KMS-11 (cell line): ENCODE results near the gene GHDC.
"Not testable (repeated sequence)": the region's sequence is repeated elsewhere in the genome, so short reads cannot be mapped to it uniquely, and the experiment has no call there.

Source experiments
- H2AFZ ChIP-seq: fragments of 200-600 bp; sonication (generic); 2 replicates; pipeline ENCODE4 v1.6.1; 2016; ENCODE audit warnings: antibody characterized with exemption, mixed run types, low read depth
- H3K27ac ChIP-seq: fragments of 200-600 bp; sonication (generic); 2 replicates; pipeline ENCODE4 v1.6.1; 2016; ENCODE audit warnings: mild to moderate bottlenecking, mixed run types
- H3K27me3 ChIP-seq: fragments of 200-600 bp; sonication (generic); 2 replicates; pipeline ENCODE4 v1.6.1; 2017; ENCODE audit warnings: mild to moderate bottlenecking, low read depth, mixed run types, moderate library complexity; ENCODE audit not compliant: insufficient read depth
- H3K36me3 ChIP-seq: fragments of 200-600 bp; sonication (generic); 2 replicates; pipeline ENCODE4 v1.6.1; 2017; ENCODE audit warnings: mild to moderate bottlenecking, mixed run types; ENCODE audit not compliant: insufficient read depth
- H3K4me1 ChIP-seq: fragments of 200-600 bp; sonication (generic); 2 replicates; pipeline ENCODE4 v1.6.1; 2016; ENCODE audit warnings: mild to moderate bottlenecking, low read depth, mixed run types; ENCODE audit not compliant: poor library complexity, severe bottlenecking
- H3K4me2 ChIP-seq: fragments of 200-600 bp; sonication (generic); 2 replicates; pipeline ENCODE4 v1.7.0; 2016; ENCODE audit warnings: mild to moderate bottlenecking, mixed run types
- H3K4me3 ChIP-seq: fragments of 200-600 bp; sonication (generic); IDR thresholded peaks from 2 replicates; pipeline ENCODE4 v1.6.1; 2017; ENCODE audit warnings: low read depth, low read length, mixed read lengths; ENCODE audit not compliant: insufficient read depth
- H3K79me2 ChIP-seq: fragments of 200-600 bp; sonication (generic); 2 replicates; pipeline ENCODE4 v1.6.1; 2016; ENCODE audit warnings: low read depth, mixed run types; ENCODE audit not compliant: insufficient read depth
- H3K9ac ChIP-seq: fragments of 200-600 bp; sonication (generic); 2 replicates; pipeline ENCODE4 v1.6.1; 2016; ENCODE audit warnings: mild to moderate bottlenecking, mixed run types
- H4K20me1 ChIP-seq: fragments of 200-600 bp; sonication (generic); 2 replicates; pipeline ENCODE4 v1.6.1; 2016; ENCODE audit warnings: mild to moderate bottlenecking, mixed run types; ENCODE audit not compliant: insufficient read depth
- TF ChIP-seq, protein P1 (sequence below): fragments of 200-600 bp; sonication (generic); conservative IDR thresholded peaks from 2 replicates; pipeline ENCODE4 v1.6.1; 2017; ENCODE audit warnings: low read depth, mild to moderate bottlenecking, antibody characterized with exemption, low read length, moderate library complexity, mixed read lengths

Gene GHDC, protein sequence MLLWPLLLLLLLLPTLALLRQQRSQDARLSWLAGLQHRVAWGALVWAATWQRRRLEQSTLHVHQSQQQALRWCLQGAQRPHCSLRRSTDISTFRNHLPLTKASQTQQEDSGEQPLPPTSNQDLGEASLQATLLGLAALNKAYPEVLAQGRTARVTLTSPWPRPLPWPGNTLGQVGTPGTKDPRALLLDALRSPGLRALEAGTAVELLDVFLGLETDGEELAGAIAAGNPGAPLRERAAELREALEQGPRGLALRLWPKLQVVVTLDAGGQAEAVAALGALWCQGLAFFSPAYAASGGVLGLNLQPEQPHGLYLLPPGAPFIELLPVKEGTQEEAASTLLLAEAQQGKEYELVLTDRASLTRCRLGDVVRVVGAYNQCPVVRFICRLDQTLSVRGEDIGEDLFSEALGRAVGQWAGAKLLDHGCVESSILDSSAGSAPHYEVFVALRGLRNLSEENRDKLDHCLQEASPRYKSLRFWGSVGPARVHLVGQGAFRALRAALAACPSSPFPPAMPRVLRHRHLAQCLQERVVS

DNA sequence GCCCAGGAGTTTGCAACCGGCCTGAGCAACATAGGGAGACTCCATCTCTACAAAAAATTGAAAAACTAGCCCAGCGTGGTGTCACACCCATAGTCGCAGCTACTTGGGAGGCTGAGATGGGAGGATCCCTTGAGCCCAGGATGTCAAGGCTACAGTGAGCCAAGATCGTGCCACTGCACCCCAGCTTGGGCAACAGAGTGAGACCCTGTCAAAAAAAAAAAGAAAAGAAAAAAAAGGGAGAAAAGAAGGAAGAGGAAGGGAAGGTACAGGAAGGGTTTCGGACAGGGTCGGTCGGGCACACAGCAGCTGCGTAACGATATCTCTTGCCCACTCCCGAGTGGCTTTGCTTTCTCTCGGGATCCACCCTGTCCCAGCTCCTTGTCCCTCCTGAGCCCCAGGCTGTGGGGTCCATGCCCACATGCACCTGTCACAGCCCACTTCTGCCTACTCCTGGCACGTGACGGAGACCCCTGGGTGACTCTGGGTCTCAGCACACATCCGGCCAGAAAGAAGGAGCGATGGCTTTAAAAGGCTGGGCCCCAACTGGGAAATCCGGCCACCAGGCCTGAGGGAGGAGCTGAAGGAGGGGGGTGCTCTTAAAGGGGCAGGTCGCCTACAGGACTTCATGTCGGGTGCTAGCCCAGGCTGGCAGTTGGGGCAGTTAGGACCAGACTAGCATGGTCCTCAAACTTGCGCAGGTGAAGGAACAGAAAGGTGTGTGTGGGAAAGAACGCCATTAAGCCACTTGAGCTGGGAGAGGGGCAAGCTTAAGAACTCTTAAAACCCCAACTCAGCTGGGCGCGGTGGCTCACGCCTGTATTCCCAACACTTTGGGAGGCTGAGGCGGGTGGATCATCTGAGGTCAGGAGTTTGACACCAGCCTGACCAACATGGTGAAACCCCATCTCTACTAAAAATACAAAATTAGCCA, at the start of gene GHDC:
Gene GHDC, minus strand, starts transcription at position 526 of the 931 bp plus-strand sequence. CDS start 913 bp downstream, outside the sequence.
- Histone ChIP-seq H3K4me2 (peak within 1 kb of the TSS; percentile 84), H3K27ac (peak within 1 kb of the TSS; percentile 6; the same call in 1 of the 2 replicates), H3K79me2 (no peaks in the 10 kb centered on the region), H3K9ac (peak within 1 kb of the TSS; percentile 59), H2AFZ (peak within 1 kb of the TSS; percentile 88), H3K4me1 (peaks cover 14% of the 10 kb centered on the region), H3K27me3 (no peaks in the 10 kb centered on the region), H3K4me3 (no peak within 1 kb of the TSS), H3K36me3 (no peaks in the 10 kb centered on the region), H4K20me1 (no peaks in the 10 kb centered on the region)
- TF ChIP-seq, protein P1, sequence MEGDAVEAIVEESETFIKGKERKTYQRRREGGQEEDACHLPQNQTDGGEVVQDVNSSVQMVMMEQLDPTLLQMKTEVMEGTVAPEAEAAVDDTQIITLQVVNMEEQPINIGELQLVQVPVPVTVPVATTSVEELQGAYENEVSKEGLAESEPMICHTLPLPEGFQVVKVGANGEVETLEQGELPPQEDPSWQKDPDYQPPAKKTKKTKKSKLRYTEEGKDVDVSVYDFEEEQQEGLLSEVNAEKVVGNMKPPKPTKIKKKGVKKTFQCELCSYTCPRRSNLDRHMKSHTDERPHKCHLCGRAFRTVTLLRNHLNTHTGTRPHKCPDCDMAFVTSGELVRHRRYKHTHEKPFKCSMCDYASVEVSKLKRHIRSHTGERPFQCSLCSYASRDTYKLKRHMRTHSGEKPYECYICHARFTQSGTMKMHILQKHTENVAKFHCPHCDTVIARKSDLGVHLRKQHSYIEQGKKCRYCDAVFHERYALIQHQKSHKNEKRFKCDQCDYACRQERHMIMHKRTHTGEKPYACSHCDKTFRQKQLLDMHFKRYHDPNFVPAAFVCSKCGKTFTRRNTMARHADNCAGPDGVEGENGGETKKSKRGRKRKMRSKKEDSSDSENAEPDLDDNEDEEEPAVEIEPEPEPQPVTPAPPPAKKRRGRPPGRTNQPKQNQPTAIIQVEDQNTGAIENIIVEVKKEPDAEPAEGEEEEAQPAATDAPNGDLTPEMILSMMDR, result no peak

DNA sequence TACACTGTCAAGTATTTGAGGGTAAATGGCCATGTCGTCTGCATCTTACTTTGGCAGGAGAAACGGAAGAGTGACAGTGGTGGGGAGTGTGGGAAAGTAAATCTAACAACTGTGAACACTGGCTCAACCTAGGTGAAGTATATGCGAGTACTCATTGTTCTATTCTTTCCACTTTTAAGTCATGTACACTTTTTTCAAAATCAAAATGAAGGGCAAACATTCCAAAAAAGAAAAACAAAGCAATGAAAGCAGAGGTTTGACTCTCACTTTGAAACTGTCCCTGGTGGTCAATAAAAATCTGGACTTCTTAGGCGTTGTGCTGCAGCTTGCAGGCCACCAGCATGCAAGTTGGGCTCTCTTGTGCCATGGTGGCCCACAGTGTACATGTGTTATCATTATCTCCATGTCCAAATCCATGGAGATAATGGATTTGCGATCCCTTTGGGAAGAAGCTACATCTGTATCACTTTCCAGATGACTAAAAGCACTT, 49.2 kb upstream of the GHDC start:
- no peak overlapping the region for H3K4me2 ChIP-seq
- no peaks in the 10 kb centered on the region for H3K36me3 ChIP-seq
- no peak overlapping the region for H2AFZ ChIP-seq
- TF ChIP-seq, protein P1, result no peak
- peaks cover 11% of the 10 kb centered on the region for H3K4me1 ChIP-seq
- no peaks in the 10 kb centered on the region for H3K79me2 ChIP-seq
- H3K27me3 ChIP-seq, result no peaks in the 10 kb centered on the region
- no peak overlapping the region for H3K9ac ChIP-seq
- H3K27ac ChIP-seq, result no peak overlapping the region
- H4K20me1 ChIP-seq, result no peaks in the 10 kb centered on the region
- no peak overlapping the region for H3K4me3 ChIP-seq

DNA sequence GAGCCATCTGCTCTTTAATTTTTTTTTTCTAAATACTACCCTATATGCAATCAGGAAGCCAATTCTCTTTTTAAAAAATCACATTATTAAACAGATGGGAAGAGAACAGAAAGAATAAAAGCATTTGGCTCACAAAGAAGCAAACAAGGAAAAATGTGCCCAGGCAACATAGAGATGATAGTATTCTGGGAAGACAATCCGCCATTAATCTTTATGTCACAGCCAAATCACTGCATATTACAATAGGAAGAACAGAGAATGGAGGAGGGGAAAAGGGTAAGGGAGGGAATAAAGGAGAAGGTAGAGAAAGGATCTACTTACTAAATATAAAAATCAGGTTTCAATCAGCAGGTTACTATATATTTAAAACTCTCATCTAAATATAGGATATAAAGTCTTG, 47.6 kb upstream of the GHDC start:
- no peaks in the 10 kb centered on the region for H4K20me1 ChIP-seq
- TF ChIP-seq, protein P1, result no peak
- no peak overlapping the region for H3K9ac ChIP-seq
- H3K27ac ChIP-seq, result no peak overlapping the region
- H3K79me2 ChIP-seq, result no peaks in the 10 kb centered on the region
- H3K27me3 ChIP-seq, result no peaks in the 10 kb centered on the region
- no peaks in the 10 kb centered on the region for H3K36me3 ChIP-seq
- peaks cover 1% of the 10 kb centered on the region for H3K4me1 ChIP-seq
- no peak overlapping the region for H2AFZ ChIP-seq
- H3K4me2 ChIP-seq, result no peak overlapping the region
- H3K4me3 ChIP-seq, result no peak overlapping the region

DNA sequence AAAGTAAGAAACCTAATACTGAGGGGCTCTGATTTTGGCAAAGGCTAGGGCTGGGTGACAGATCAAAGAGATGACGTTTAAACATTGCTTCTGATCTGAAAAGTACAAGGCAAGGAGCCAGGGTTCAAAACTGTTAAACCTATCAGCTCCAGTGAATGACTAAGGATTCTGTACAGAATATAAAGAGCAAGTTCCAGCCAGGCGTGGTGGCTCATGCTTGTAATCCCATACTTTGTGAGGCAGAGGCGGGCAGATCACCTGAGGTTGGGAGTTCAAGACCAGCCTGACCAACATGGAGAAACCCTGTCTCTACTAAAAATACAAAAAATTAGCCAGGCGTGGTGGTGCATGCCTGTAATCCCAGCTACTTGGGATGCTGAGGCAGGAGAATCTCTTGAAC, 46.6 kb upstream of the GHDC start:
- H3K36me3 ChIP-seq, H3K27me3 ChIP-seq, H3K27ac ChIP-seq, H3K4me1 ChIP-seq, H3K79me2 ChIP-seq, H4K20me1 ChIP-seq, H2AFZ ChIP-seq, H3K9ac ChIP-seq, H3K4me3 ChIP-seq, H3K4me2 ChIP-seq: not testable (repeated sequence)
